Measurements from ENCODE around the gene CSNK1G3.

CSNK1G3 gene

GRCh38 chr5:123515904-123516303 is 3.9 kb downstream of the CSNK1G3 start:
- H3K27me3 ChIP-seq (replicated peaks; ENCODE audit: control insufficient read depth, insufficient read depth, low read length) = no peaks in the 10 kb centered on the region
- no peaks in the 10 kb centered on the region for H3K36me3 ChIP-seq (ENCODE audit: control insufficient read depth, insufficient read depth, low read length)
- no peak for TF ChIP-seq CTCF (IDR thresholded peaks at IDR 0.05; ENCODE audit: insufficient read depth, low read length, poor library complexity, severe bottlenecking)
- no peak for DNase-seq (ENCODE audit: extremely low read depth, insufficient read length)
- H3K4me3 ChIP-seq (replicated peaks; ENCODE audit: low read depth, low read length) = no peak overlapping the region

DNA sequence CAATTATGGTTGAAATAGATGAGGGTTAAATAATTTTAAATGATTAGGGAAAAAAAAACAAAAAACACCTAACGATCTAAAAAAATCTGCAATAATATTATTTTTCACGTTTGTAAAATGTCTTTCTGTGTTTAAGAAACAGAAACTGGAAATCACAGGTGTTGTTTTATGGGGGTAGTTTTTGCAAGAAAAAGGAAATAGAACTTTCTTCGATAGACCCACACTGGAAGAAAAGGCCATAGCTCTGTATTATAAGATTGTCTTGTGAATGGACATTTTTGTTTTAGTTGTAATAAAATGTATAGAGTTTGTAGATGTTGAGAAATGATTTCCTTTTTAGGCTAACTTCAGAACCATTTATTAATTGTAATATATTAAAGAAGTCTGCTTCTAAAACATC is 5.5 kb downstream of the CSNK1G3 start:
- no peak for TF ChIP-seq CTCF (IDR thresholded peaks at IDR 0.05; ENCODE audit: insufficient read depth, low read length, poor library complexity, severe bottlenecking)

DNA sequence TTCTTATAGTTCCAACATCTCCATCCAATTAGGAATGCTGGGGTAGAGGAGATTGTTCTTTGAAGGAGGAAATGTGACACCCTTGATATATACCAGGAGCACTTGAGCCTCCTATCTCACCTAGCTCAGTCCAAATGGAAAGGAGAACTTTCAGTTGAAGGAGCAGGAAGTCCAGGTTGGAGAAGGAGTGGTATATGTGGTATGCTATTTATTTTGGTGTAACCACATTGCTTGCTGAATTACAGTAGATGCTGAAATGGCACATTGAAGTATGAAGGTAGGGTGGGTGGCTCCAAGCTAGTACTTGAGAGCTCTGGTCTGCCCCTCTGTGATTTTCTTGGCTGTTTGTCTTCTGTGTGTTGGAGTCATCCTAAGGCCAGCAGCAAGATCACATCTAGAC is 6.1 kb downstream of the CSNK1G3 start:
- no peaks in the 10 kb centered on the region for H3K27me3 ChIP-seq (replicated peaks; ENCODE audit: control insufficient read depth, insufficient read depth, low read length)
- no peak overlapping the region for H3K4me3 ChIP-seq (replicated peaks; ENCODE audit: low read depth, low read length)
- no peak for TF ChIP-seq CTCF (IDR thresholded peaks at IDR 0.05; ENCODE audit: insufficient read depth, low read length, poor library complexity, severe bottlenecking)
- H3K36me3 ChIP-seq (ENCODE audit: control insufficient read depth, insufficient read depth, low read length) = no peaks in the 10 kb centered on the region
- DNase-seq (ENCODE audit: extremely low read depth, insufficient read length) = peak; percentile 23

More for the DNA sequence above, 5.5 kb downstream of the CSNK1G3 start:
- H3K27me3 ChIP-seq (replicated peaks; ENCODE audit: control insufficient read depth, insufficient read depth, low read length) = no peaks in the 10 kb centered on the region
- no peaks in the 10 kb centered on the region for H3K36me3 ChIP-seq (ENCODE audit: control insufficient read depth, insufficient read depth, low read length)
- no peak for DNase-seq (ENCODE audit: extremely low read depth, insufficient read length)
- H3K4me3 ChIP-seq (replicated peaks; ENCODE audit: low read depth, low read length) = peak overlapping the region; percentile 22; the same call in 1 of the 2 replicates

- peak; percentile 55 for DNase-seq (ENCODE audit: extremely low read depth, insufficient read length)
- no peaks in the 10 kb centered on the region for H3K27me3 ChIP-seq (replicated peaks; ENCODE audit: control insufficient read depth, insufficient read depth, low read length)
- H3K36me3 ChIP-seq (ENCODE audit: control insufficient read depth, insufficient read depth, low read length) = no peaks in the 10 kb centered on the region
- no peak for TF ChIP-seq CTCF (IDR thresholded peaks at IDR 0.05; ENCODE audit: insufficient read depth, low read length, poor library complexity, severe bottlenecking)
- no peak overlapping the region for H3K4me3 ChIP-seq (replicated peaks; ENCODE audit: low read depth, low read length)
These were observed 8.8 kb downstream of the CSNK1G3 start for GRCh38 chr5:123520677-123521247.

- Histone ChIP-seq H3K27me3 (replicated peaks; ENCODE audit: control insufficient read depth, insufficient read depth, low read length) (no peaks in the 10 kb centered on the region), H3K36me3 (ENCODE audit: control insufficient read depth, insufficient read depth, low read length) (no peaks in the 10 kb centered on the region), H3K4me3 (replicated peaks; ENCODE audit: low read depth, low read length) (no peak overlapping the region)
- TF ChIP-seq CTCF (IDR thresholded peaks at IDR 0.05; ENCODE audit: insufficient read depth, low read length, poor library complexity, severe bottlenecking) = no peak
- no peak for DNase-seq (ENCODE audit: extremely low read depth, insufficient read length)
These were observed 12.2 kb downstream of the CSNK1G3 start for GRCh38 chr5:123524146-123524545.

GRCh38 chr5:123527190-123527589 is 15.2 kb downstream of the CSNK1G3 start:
- no peaks in the 10 kb centered on the region for H3K36me3 ChIP-seq (ENCODE audit: control insufficient read depth, insufficient read depth, low read length)
- DNase-seq (ENCODE audit: extremely low read depth, insufficient read length) = no peak
- H3K27me3 ChIP-seq (replicated peaks; ENCODE audit: control insufficient read depth, insufficient read depth, low read length) = no peaks in the 10 kb centered on the region
- no peak for TF ChIP-seq CTCF (IDR thresholded peaks at IDR 0.05; ENCODE audit: insufficient read depth, low read length, poor library complexity, severe bottlenecking)
- H3K4me3 ChIP-seq (replicated peaks; ENCODE audit: low read depth, low read length) = no peak overlapping the region
